Fibroblast of peridontal ligament (primary cell): ENCODE data around the gene FNIP1.
A peak's percentile ranks its signal among the peaks of the same experiment; 100 is the strongest.
"Not testable (repeated sequence)": the region's sequence is repeated elsewhere in the genome, so short reads cannot be mapped to it uniquely, and the experiment has no call there.

Source experiments
- DNase-seq: peaks from one replicate; pipeline ENCODE4 v3.0.0-alpha.2; 2010; ENCODE audit errors: extremely low read depth

Gene FNIP1

GRCh38 chr5:131796793-131797693, at the start of gene FNIP1:
FNIP1 (minus strand) TSS chr5:131797017; CDS start chr5:131796921, 96 bp downstream.
- peak; percentile 91 for DNase-seq

- DNase-seq = no peak
Observed at GRCh38 chr5:131846536-131846935, 49.7 kb upstream of the FNIP1 start.

- DNase-seq = no peak
Observed at GRCh38 chr5:131845828-131846227, 49.0 kb upstream of the FNIP1 start.

GRCh38 chr5:131842971-131843370, 46.2 kb upstream of the FNIP1 start:
- DNase-seq = not testable (repeated sequence)

GRCh38 chr5:131832702-131833101, 35.9 kb upstream of the FNIP1 start:
- DNase-seq = not testable (repeated sequence)

- no peak for DNase-seq
Observed at GRCh38 chr5:131825404-131826013, 28.7 kb upstream of the FNIP1 start.

- no peak for DNase-seq
Observed at GRCh38 chr5:131824631-131825030, 27.8 kb upstream of the FNIP1 start.

- DNase-seq = peak; percentile 44
Observed at GRCh38 chr5:131821221-131821620, 24.4 kb upstream of the FNIP1 start.

- no peak for DNase-seq
Observed at GRCh38 chr5:131818001-131818724, 21.3 kb upstream of the FNIP1 start.

GRCh38 chr5:131814990-131815389, 18.2 kb upstream of the FNIP1 start:
- peak; percentile 78 for DNase-seq

- no peak for DNase-seq
Observed at GRCh38 chr5:131812371-131813160, 15.7 kb upstream of the FNIP1 start.

- DNase-seq = peak; percentile 60
Observed at GRCh38 chr5:131810510-131811249, 13.9 kb upstream of the FNIP1 start.

GRCh38 chr5:131795879-131796792, 681 bp downstream of the FNIP1 start:
- DNase-seq = peak; percentile 55

GRCh38 chr5:131795228-131795627, 1.6 kb downstream of the FNIP1 start:
- DNase-seq = no peak

GRCh38 chr5:131794586-131794985, 2.2 kb downstream of the FNIP1 start:
- DNase-seq = no peak

GRCh38 chr5:131792896-131793295, 3.9 kb downstream of the FNIP1 start:
- DNase-seq = no peak

GRCh38 chr5:131791866-131792265, 5.0 kb downstream of the FNIP1 start:
- no peak for DNase-seq

GRCh38 chr5:131790550-131790949, 6.3 kb downstream of the FNIP1 start:
- DNase-seq = no peak

GRCh38 chr5:131789765-131790164, 7.1 kb downstream of the FNIP1 start:
- no peak for DNase-seq

- no peak for DNase-seq
Observed at GRCh38 chr5:131787736-131788135, 9.1 kb downstream of the FNIP1 start.
